Adrenal gland (tissue), 5 donors: Measurements from ENCODE around the gene TENM4.

ENCODE experiments used
- POLR2A ChIP-seq, 2 donors: fragments of 450-650 bp; IDR thresholded peaks; one replicate each; pipeline ENCODE4 v1.6.1; 2017; ENCODE audit warnings: antibody characterized with exemption in 2 of 2, mild to moderate bottlenecking in 2 of 2, moderate library complexity in 1 of 2
- TF ChIP-seq, protein P1 (sequence below), 6 experiments: fragments of 450-650 bp in 4 of 6; fragments of 200-600 bp in 2 of 6; sonication (generic) in 1 of 6; IDR thresholded peaks; 1 replicate in 5 of 6; 2 replicates in 1 of 6; pipeline versions ENCODE4 v1.5.1 to v1.8.0; 2016 to 2021; ENCODE audit warnings: antibody characterized with exemption in 6 of 6, mild to moderate bottlenecking in 2 of 6, moderate library complexity in 1 of 6
- donor health status: DM: no; HTN: no; CAD: no.

DNA sequence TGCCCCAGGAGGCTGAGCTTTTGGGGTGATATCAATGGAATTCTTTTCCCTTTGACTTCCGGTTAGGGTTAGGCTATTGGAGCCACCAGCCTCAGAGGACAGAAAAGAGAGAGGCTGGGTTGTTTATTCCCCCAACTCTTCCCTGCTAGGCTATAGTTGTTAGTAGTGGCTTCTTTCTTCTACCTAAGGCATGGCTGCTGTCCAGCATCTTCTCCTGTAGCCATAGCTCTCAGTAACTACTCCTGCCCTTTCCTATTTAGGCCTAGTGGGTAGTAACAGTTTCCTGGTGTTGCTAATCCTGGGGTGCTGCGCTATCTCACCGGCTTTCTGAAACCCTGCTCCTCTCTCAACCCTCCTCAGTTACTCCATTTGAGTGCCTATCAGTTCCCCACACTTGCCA lies 184.9 kb downstream of the TENM4 start:
- TF ChIP-seq, protein P1, sequence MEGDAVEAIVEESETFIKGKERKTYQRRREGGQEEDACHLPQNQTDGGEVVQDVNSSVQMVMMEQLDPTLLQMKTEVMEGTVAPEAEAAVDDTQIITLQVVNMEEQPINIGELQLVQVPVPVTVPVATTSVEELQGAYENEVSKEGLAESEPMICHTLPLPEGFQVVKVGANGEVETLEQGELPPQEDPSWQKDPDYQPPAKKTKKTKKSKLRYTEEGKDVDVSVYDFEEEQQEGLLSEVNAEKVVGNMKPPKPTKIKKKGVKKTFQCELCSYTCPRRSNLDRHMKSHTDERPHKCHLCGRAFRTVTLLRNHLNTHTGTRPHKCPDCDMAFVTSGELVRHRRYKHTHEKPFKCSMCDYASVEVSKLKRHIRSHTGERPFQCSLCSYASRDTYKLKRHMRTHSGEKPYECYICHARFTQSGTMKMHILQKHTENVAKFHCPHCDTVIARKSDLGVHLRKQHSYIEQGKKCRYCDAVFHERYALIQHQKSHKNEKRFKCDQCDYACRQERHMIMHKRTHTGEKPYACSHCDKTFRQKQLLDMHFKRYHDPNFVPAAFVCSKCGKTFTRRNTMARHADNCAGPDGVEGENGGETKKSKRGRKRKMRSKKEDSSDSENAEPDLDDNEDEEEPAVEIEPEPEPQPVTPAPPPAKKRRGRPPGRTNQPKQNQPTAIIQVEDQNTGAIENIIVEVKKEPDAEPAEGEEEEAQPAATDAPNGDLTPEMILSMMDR (IDR thresholded peaks at IDR 0.05) = no peak
- no peak for TF ChIP-seq POLR2A (IDR thresholded peaks at IDR 0.05)
